Testis (tissue), 2 donors: Measurements from ENCODE around the gene KCNQ5.

Experiments
- CTCF ChIP-seq, 3 experiments: fragments of 450-650 bp in 2 of 3; fragments of 200-600 bp in 1 of 3; sonication (generic) in 1 of 3; IDR thresholded peaks; one replicate each; pipeline ENCODE4 v1.5.1; 2016 to 2019; ENCODE audit warnings: antibody characterized with exemption in 3 of 3, mild to moderate bottlenecking in 2 of 3, moderate library complexity in 1 of 3
- POLR2A ChIP-seq: fragments of 450-650 bp; IDR thresholded peaks from one replicate; pipeline ENCODE4 v1.6.1; 2017; ENCODE audit warnings: antibody characterized with exemption, mild to moderate bottlenecking, moderate library complexity

GRCh38 chr6:72703093-72703492 lies 81.2 kb downstream of the KCNQ5 start:
- TF ChIP-seq CTCF (IDR thresholded peaks at IDR 0.05) (no peak), POLR2A (no peak)
